HG02798 (cell line): Measurements from ENCODE around the gene BAHCC1.

Experiments used
- ATAC-seq: cut with Tn5 transposase; IDR thresholded peaks from one replicate; pipeline ENCODE4 v1.9.1; 2021; ENCODE audit warnings: mild to moderate bottlenecking; ENCODE audit not compliant: unreplicated experiment, poor library complexity

The BAHCC1 gene

DNA sequence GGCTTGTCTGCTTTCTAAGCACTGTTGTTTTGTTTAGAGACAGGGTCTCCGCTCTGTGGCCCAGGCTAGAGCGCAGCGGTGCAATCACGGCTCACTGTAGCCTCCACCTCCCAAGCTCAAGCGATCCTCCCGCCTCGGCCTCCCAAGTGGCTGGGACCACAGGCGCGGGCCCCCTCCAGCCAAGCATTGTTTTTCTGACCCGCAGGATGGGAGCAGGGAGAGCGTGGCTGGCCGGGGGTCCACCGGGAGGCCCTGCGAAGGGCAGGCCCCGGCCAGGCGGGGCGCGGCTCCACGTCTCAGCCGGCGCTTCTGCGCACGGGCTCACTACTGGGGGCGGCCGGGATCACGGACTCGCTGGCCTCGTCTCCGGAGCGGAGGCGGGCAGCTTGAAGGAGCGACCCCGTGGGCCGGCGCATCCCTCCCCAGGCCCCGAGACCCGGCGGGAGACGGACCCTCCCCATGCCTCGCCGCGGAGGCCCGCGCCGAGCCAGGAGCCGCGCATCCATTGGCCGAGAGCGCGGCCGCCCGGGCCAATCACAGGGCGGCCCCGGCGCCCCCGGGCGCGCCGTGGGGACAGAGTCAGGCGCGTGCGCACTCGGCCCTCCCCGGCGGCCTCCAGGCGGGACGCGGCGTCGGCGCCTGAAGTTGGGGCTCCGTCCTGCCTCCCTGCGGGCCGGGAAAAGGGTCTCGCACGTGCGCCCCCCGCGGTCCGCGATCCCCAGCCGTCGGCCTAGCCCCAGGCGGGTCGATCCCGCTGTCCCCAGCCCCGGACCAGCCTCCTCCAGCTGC lies 92.4 kb downstream of the BAHCC1 start:
- peak; percentile 66 for ATAC-seq

GRCh38 chr17:81488276-81488860 lies 93.1 kb downstream of the BAHCC1 start:
- peak; percentile 10 for ATAC-seq

GRCh38 chr17:81489012-81489997 lies 94.0 kb downstream of the BAHCC1 start:
- ATAC-seq, result no peak

DNA sequence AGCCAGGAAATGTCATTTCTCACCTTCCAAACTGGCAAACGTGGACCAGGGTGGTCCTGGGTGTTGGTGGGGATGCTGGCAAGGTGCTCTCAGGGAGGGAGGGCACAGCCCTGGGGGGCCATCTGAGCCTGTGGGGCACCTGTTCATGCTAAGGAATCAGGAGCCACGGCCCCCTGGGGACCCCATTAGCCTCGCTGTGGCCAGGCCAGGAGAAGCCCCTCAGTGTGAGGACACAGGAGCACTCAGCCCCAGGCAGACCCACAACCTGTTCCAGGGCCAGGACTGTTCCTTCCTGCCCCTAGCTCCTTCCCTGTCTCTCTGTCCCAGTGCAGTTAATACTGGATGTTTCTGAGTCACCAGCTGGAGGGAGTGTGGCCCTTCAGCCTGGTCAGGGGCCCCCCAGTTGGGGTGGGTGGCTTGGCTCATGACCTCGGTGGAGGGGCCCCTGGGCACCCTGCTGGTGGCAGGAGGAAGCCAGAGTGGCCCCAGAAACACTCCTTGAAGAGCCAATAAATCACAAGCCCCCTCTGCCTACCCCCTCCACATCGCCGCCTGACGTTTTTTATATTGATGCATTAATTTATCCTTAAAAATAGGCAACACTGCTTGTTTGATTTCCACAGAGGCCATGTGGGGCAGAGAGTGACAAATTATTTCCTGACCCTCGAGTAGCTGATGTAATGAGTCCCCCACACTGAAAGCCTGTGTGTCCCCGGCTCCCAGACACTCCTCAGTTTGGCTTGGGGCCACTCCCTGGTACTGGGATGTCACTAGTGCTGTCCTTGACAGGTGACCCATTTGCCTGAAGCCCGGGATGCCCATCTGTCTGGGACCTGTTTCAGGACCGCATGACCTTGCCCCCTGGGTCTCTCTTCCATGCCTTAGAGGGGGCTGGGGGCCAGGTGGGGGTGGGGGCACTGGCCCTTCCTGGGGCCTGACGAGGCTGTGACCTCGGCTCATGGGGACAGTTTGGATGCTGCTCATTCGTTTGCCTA lies 95.0 kb downstream of the BAHCC1 start:
- ATAC-seq, result no peak

- ATAC-seq, result no peak
Measured at GRCh38 chr17:81491181-81491581, 95.9 kb downstream of the BAHCC1 start.

DNA sequence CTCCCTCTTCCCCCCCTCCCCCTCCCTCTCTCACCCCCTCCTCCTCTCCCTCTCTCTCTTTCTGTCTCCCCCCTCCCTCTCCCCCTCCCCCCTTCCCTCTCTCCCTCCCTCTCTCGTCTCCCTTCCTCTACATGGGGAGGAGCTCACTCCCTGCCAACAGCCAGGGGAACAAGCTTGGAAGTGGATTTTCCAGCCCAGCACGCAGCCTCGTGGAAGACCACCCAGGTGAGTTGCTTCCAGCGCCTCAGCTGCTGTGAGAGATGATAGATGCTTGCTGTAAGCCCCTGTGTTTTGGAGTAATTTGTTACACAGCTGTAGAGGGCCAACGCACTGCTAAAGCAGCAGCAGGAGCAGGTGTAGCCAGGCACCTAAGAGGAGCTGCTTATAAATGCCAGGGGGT lies 96.5 kb downstream of the BAHCC1 start:
- ATAC-seq, result no peak

- no peak for ATAC-seq
Measured at GRCh38 chr17:81492202-81492601, 96.9 kb downstream of the BAHCC1 start.

GRCh38 chr17:81492706-81493105 lies 97.4 kb downstream of the BAHCC1 start:
- no peak for ATAC-seq

DNA sequence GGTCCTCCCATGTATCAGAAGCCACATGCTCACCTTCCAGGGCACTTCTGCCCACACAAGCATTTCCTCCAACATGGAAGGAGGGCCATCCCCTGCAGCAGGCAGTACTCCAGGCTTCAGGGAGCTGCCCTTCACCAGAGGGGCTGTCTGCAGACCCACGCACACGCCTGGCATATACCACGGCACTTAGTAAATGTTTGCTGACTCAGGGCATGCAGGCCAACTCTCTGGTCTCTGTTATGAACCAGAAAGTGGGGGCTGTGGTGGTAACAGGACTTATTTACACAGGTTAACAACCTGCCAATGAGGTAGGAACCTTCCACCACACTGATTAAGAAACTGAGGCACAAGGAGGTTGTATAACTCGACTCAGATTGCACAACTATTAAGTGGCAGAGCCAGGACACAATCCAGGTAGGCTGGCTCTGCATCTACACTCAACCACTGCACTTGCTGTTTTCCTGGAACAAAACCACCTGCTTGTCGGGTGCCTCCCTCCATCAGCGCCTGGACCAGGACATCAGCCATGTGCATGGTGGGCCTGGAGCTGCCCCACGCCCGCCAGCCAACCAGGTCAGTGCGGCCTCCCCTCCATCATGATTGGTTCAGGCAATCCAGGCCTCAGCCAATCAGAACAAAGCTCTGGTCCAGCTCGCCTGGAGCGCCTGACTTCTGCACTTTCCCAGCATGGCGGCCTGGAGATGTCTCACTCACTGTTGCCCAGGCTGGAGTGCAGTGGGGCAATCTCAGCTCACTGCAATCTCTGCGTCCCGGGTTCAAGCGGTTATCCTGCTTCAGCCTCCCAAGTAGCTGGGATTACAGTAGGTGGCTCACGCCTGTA lies 98.2 kb downstream of the BAHCC1 start:
- no peak for ATAC-seq

DNA sequence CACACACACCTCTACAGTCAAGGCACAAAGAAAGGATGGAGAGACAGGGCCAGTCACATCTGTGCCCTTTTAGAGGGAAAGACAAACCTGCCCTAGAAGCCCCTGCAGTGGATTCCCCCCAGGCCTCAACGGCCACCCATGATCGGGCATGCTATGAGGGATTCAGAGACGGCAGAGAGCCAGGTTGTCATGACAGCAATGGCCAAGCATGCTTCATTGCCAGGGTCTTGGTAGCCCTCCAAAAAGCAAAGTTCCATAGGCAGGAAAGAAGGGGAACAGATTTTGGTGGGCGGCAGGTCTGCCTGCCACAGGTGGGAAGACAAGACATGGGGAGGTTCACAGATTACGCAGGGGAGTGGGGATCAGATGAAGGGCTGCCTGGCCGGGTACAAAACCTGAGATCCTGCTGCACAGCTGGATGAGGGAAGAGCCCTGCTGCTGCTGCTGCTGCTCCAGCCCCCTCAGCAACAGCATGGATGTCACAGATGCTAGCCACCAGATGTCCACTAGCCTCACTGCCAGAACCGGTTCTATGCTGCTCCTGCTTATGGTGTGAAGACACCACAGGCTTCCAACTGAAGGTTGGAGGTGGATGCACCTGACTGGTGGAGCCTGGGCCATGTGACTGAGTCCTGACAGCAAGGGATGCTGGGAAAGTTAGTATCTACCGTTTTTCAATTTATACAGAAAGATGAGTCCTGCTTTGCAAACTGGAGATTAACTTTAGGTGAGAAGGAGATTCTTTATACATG lies 99.5 kb downstream of the BAHCC1 start:
- no peak for ATAC-seq

DNA sequence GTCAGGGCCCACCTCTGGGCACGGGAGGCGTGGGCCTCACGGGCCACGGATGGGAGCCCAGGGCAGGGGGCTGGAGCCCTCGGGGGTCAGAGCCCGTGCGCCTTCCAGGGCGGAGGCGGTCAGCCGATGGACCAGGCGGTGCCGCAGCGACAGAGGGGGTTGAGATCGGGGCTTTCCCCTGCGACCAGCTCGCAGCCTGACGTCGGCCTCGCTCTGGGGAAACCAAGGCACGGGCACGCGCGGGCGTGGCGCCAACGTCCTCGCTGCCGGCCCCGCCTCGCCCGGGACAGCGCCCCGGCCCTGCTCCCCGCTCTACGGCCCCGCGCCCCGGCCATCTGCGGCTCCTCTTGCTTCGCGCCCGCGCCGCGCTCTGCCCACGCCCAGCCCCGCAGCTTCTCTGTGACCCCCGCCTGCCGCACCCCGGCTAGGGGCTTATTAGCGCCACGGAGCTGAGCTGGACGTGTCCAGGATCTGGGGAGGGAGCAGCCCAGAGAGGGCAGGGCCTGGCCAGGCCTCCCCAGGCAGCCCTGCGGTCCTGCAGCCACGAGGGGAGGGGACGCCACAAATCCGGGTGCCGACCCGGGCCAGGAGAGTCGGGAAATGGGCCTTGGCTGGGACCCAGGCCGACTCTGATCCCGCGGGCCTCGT lies 103.8 kb downstream of the BAHCC1 start:
- no peak for ATAC-seq

GRCh38 chr17:81499601-81499970 lies 104.3 kb downstream of the BAHCC1 start:
- no peak for ATAC-seq

DNA sequence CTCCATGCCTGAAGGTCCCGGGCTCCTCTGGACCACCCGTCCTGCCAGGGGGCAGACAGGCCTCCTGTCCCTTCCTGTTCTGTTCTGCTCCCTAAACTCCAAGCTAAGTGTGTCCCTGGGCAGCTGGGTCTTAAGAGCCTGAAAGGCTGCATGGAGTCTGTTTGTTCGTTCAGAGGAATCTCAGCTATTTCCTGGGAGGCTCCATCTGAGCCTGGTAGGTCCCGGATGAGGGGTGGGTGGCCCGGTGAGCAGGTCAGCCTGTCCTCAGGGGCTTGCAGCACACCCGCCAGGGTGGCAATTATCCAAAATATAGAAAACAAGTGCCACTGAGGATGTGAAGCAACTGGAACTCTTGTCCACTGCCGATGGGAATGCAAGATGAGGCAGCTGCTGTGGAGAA lies 104.8 kb downstream of the BAHCC1 start:
- ATAC-seq, result no peak

DNA sequence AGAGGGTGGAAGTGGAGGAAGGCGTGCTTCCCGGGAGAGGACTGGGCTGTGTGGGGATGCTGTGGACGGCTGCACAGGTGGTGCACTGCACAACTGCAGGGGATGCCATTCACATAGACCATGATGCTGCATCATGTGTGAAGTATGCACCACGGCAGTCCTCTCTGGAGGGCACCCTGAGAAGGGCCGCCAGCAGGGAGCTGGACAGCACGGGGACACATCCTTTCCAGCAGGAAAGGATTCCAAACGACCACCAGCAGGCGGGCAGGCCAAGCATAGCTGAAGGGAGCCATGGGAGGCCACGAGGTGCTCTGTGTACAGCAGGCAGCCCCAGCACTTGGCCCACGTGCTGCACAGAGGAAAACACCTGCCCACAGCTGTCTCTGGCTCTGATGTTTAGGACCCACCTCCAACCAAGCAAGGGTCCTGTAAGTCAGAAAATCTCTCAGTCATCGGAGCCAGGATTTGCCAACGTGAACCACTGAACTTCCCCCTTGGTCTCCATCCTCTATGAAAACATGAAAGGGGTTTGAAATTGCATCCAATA lies 107.3 kb downstream of the BAHCC1 start:
- ATAC-seq, result no peak

DNA sequence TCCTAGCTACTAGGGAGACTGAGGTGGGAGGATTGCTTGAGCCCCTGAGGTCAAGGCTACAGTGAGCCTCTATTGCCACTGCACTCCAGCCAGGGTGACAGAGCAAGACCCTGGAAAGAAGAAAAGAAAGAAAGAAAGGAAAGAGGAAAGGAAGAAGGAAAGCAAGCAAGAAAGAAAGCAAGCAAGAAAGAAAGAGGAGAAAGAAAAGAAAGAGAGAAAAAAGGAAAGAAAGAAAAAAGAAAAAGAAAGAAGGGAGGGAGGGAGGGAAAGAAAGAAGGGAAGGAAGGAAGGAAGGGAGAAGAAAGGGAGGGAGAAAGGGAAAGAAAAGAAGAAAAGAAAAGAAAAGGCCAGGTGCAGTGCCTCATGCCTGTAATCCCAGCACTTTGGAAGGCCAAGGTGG lies 108.4 kb downstream of the BAHCC1 start:
- no peak for ATAC-seq

- no peak for ATAC-seq
Measured at GRCh38 chr17:81508639-81509206, 113.5 kb downstream of the BAHCC1 start.
